Esophagus squamous epithelium (tissue), 4 donors: ENCODE results near the gene SARM1.

Experiments
- POLR2A ChIP-seq, 4 donors: fragments of 450-650 bp; IDR thresholded peaks; one replicate each; pipeline ENCODE4 v1.6.1; 2017; ENCODE audit warnings: antibody characterized with exemption in 4 of 4, mild to moderate bottlenecking in 4 of 4, moderate library complexity in 3 of 4
- TF ChIP-seq, protein P1 (sequence below), 6 experiments: fragments of 450-650 bp in 4 of 6; fragments of 200-600 bp in 2 of 6; sonication (generic) in 2 of 6; IDR thresholded peaks; one replicate each; pipeline ENCODE4 v1.5.1; 2016 to 2019; ENCODE audit warnings: antibody characterized with exemption in 6 of 6, mild to moderate bottlenecking in 4 of 6, moderate library complexity in 4 of 6

DNA sequence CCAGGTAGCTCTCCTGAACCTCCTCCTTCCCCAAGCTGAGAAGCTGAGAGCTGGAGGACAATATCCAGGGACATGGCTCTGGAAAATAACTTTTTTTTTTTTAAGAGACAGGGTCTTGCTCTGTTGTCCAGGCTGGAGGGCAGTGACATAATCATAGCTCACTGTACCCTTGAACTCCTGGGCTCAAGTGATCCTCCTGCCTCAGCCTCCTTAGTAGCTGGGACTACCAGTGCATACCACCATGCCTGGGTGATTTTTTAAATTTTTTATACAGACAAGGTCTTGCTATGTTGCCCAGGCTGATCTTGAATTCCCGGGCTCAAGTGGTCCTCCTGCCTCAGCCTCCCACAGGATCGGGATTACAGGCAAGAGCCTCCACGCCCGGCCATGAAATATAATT is 28.3 kb downstream of the SARM1 start:
- TF ChIP-seq, protein P1, sequence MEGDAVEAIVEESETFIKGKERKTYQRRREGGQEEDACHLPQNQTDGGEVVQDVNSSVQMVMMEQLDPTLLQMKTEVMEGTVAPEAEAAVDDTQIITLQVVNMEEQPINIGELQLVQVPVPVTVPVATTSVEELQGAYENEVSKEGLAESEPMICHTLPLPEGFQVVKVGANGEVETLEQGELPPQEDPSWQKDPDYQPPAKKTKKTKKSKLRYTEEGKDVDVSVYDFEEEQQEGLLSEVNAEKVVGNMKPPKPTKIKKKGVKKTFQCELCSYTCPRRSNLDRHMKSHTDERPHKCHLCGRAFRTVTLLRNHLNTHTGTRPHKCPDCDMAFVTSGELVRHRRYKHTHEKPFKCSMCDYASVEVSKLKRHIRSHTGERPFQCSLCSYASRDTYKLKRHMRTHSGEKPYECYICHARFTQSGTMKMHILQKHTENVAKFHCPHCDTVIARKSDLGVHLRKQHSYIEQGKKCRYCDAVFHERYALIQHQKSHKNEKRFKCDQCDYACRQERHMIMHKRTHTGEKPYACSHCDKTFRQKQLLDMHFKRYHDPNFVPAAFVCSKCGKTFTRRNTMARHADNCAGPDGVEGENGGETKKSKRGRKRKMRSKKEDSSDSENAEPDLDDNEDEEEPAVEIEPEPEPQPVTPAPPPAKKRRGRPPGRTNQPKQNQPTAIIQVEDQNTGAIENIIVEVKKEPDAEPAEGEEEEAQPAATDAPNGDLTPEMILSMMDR (IDR thresholded peaks at IDR 0.05) = no peak
- TF ChIP-seq POLR2A (IDR thresholded peaks at IDR 0.05) = no peak
